GM12878 (cell line): Measurements from ENCODE around the gene ITGAL. TPM values are rescaled to one million over a fixed set of nuclear protein-coding genes. Genes with fewer than 3 reads are reported as not detected.
A peak's percentile ranks its signal among the peaks of the same experiment; 100 is the strongest.

ENCODE experiments used
- ATF2 ChIP-seq: IDR thresholded peaks from 2 replicates; pipeline ENCODE4 v1.6.1; 2012; ENCODE audit warnings: low read length, inconsistent platforms
- CBX5 ChIP-seq: sonication (generic); IDR thresholded peaks from 2 replicates; pipeline ENCODE4 v1.6.1; 2016; ENCODE audit warnings: low read depth, moderate library complexity, mild to moderate bottlenecking, inconsistent platforms
- E2F8 ChIP-seq: fragments of 450-650 bp; IDR thresholded peaks from 2 replicates; pipeline ENCODE4 v1.6.1; 2018; ENCODE audit warnings: mild to moderate bottlenecking, low read depth, moderate library complexity; ENCODE audit not compliant: partially characterized antibody
- EED ChIP-seq: sonication (generic); IDR thresholded peaks from 2 replicates; pipeline ENCODE4 v1.6.1; 2016; ENCODE audit warnings: antibody characterized with exemption, low read depth
- EZH2 ChIP-seq: IDR thresholded peaks from 2 replicates; pipeline ENCODE4 v1.6.1; 2012; ENCODE audit warnings: low read depth, mild to moderate bottlenecking, control low read depth, inconsistent platforms, low read length, borderline replicate concordance; ENCODE audit not compliant: control insufficient read depth
- HDAC6 ChIP-seq: fragments of 200-600 bp; sonication (generic); IDR thresholded peaks from one replicate; pipeline ENCODE4 v1.8.0; 2017; ENCODE audit warnings: antibody characterized with exemption; ENCODE audit not compliant: unreplicated experiment
- IKZF1 ChIP-seq: fragments of 450-650 bp; conservative IDR thresholded peaks from 2 replicates; pipeline ENCODE4 v1.6.1; 2017; ENCODE audit warnings: antibody characterized with exemption, mild to moderate bottlenecking
- KAT2A ChIP-seq: conservative IDR thresholded peaks from 2 replicates; pipeline ENCODE4 v1.6.1; 2011; ENCODE audit warnings: low read depth, low read length; ENCODE audit not compliant: control insufficient read depth
- MLLT1 ChIP-seq: fragments of 450-650 bp; IDR thresholded peaks from 2 replicates; pipeline ENCODE4 v1.6.1; 2016; ENCODE audit warnings: mild to moderate bottlenecking
- NFYB ChIP-seq: IDR thresholded peaks from 2 replicates; pipeline ENCODE4 v1.6.1; 2011; ENCODE audit warnings: low read depth, mild to moderate bottlenecking, low read length, improper control_type of control experiment, moderate library complexity; ENCODE audit not compliant: insufficient read depth
- NRF1 ChIP-seq: conservative IDR thresholded peaks from 2 replicates; pipeline ENCODE4 v1.6.1; 2011; ENCODE audit warnings: mild to moderate bottlenecking, low read depth, low read length, improper control_type of control experiment
- RELB ChIP-seq: fragments of 450-650 bp; IDR thresholded peaks from 2 replicates; pipeline ENCODE4 v1.6.1; 2017; ENCODE audit warnings: low read depth, mild to moderate bottlenecking, moderate library complexity
- SIN3A ChIP-seq: IDR thresholded peaks from 2 replicates; pipeline ENCODE4 v1.6.1; 2012; ENCODE audit warnings: low read depth, low read length, improper control_type of control experiment
- SKIL ChIP-seq: fragments of 450-650 bp; IDR thresholded peaks from 2 replicates; pipeline ENCODE4 v1.6.1; 2017; ENCODE audit warnings: mild to moderate bottlenecking, low read depth, inconsistent platforms; ENCODE audit not compliant: poor library complexity, severe bottlenecking
- TARDBP ChIP-seq: IDR thresholded peaks from 2 replicates; pipeline ENCODE4 v1.6.1; 2016; ENCODE audit warnings: borderline replicate concordance
- TCF12 ChIP-seq: IDR thresholded peaks from 2 replicates; pipeline ENCODE4 v1.6.1; 2011; ENCODE audit warnings: low read depth, mild to moderate bottlenecking, low read length
- USF2 ChIP-seq: IDR thresholded peaks from 2 replicates; pipeline ENCODE4 v1.6.1; 2011; ENCODE audit warnings: low read depth, low read length, improper control_type of control experiment, borderline replicate concordance
- WRNIP1 ChIP-seq: IDR thresholded peaks from 2 replicates; pipeline ENCODE4 v1.6.1; 2011; ENCODE audit warnings: low read depth, low read length, improper control_type of control experiment, borderline replicate concordance
- ZNF622 ChIP-seq: fragments of 450-650 bp; IDR thresholded peaks from 2 replicates; pipeline ENCODE4 v1.6.1; 2017; ENCODE audit warnings: mild to moderate bottlenecking, inconsistent platforms
- polyA plus RNA-seq, 11 experiments: library from polyadenylated mRNA; depleted of rRNA in 4 of 11; unstranded in 6 of 11; stranded (reverse) in 5 of 11; fragments of >200 nt; fragmentation: Nextera tagmentation in 4 of 11; fragmentation: Illumina TruSeq in 1 of 11; extraction: Ambion mirVana in 4 of 11; extraction: Trizol in 1 of 11; gene quantifications; 1 replicate in 1 of 11; 2 replicates in 10 of 11; pipeline versions ENCODE4 v1.2.1 to v1.2.3, GENCODE V29; 2011 to 2016; ENCODE audit warnings: inconsistent platforms in 2 of 11, missing spikeins in 2 of 11, low read depth in 1 of 11
- total RNA-seq, 4 experiments: library from RNA; depleted of rRNA in 3 of 4; stranded (reverse); fragments of >200 nt in 3 of 4; fragmentation: Illumina TruSeq in 1 of 4; extraction: Trizol in 1 of 4; gene quantifications; 2 replicates each; pipeline versions ENCODE4 v1.2.1 to v1.2.3, GENCODE V29; 2013 to 2021

ITGAL gene
- total and polyA plus RNA-seq, 10 of the 15 experiments (the other 5 are each of a cell fraction or from before 2014, with no cell fraction given) = 10.7 to 170 (median 96.9) TPM

GRCh38 chr16:30534368-30535105 lies 62.0 kb downstream of the ITGAL start, which contains the start of gene ZNF747 (continued):
- TF ChIP-seq USF2 = no peak
- TF ChIP-seq WRNIP1 = no peak
- no peak for TF ChIP-seq ZNF622
- TF ChIP-seq RELB = peak; percentile 31; the same call in 1 of the 2 replicates
- no peak for TF ChIP-seq HDAC6
- no peak for TF ChIP-seq EZH2
- no peak for TF ChIP-seq ATF2
- no peak for TF ChIP-seq CBX5
- TF ChIP-seq KAT2A = no peak
- no peak for TF ChIP-seq NFYB
- TF ChIP-seq TCF12 = 0 out of 2 replicates have a peak, but pooled peaks have one; percentile 37
- TF ChIP-seq SIN3A = peak; percentile 57
- peak; percentile 99 for TF ChIP-seq IKZF1
- peak; percentile 80; the same call in 1 of the 2 replicates for TF ChIP-seq TARDBP
- peak; percentile 97 for TF ChIP-seq MLLT1
- peak; percentile 86 for TF ChIP-seq NRF1
- TF ChIP-seq EED = peak; percentile 5; the same call in 1 of the 2 replicates
- TF ChIP-seq SKIL = no peak
- TF ChIP-seq E2F8 = no peak
